Thymus (tissue), 11 donors: Measurements from ENCODE around the gene TREM1. TPM values are rescaled to one million over a fixed set of nuclear protein-coding genes. Genes with fewer than 3 reads are reported as not detected.
A peak's percentile ranks its signal among the peaks of the same experiment; 100 is the strongest.
"Not testable (repeated sequence)": the region's sequence is repeated elsewhere in the genome, so short reads cannot be mapped to it uniquely, and the experiment has no call there.

ENCODE experiments used
- DNase-seq, 9 donors: peaks; one replicate each; pipeline ENCODE4 v3.0.0-alpha.2; 2013; ENCODE audit warnings: low spot score in 9 of 9, low read depth in 6 of 9, missing footprints in 1 of 9
- H3K27ac ChIP-seq, 2 donors: one replicate each; pipeline ENCODE4 v1.5.1; 2013; ENCODE audit warnings: control low read depth in 1 of 2, low read depth in 1 of 2, low read length in 1 of 2, mild to moderate bottlenecking in 1 of 2, moderate library complexity in 1 of 2
- H3K27me3 ChIP-seq, 2 donors: one replicate each; pipeline ENCODE4 v1.5.1; 2013; ENCODE audit warnings: low read length in 1 of 2; ENCODE audit not compliant: control insufficient read depth in 2 of 2, insufficient read depth in 1 of 2
- H3K36me3 ChIP-seq, 2 donors: one replicate each; pipeline ENCODE4 v1.5.1; 2013; ENCODE audit warnings: low read length in 1 of 2, mild to moderate bottlenecking in 1 of 2, moderate library complexity in 1 of 2; ENCODE audit not compliant: control insufficient read depth in 2 of 2, insufficient read depth in 2 of 2
- H3K4me1 ChIP-seq, 2 donors: one replicate each; pipeline ENCODE4 v1.5.1; 2013; ENCODE audit warnings: low read length in 2 of 2; ENCODE audit not compliant: control insufficient read depth in 2 of 2, insufficient read depth in 2 of 2
- H3K4me3 ChIP-seq, 2 donors: one replicate each; pipeline ENCODE4 v1.5.1; 2013; ENCODE audit warnings: low read length in 2 of 2, control low read depth in 1 of 2, mild to moderate bottlenecking in 1 of 2
- H3K9me3 ChIP-seq, 2 donors: one replicate each; pipeline ENCODE4 v1.5.1; 2013; ENCODE audit warnings: low read length in 1 of 2, mild to moderate bottlenecking in 1 of 2; ENCODE audit not compliant: control insufficient read depth in 2 of 2, insufficient read depth in 1 of 2
- WGBS: extraction: QIAGEN DNeasy Blood & Tissue Kit; methylation state at CpG from one replicate; pipeline ENCODE4 v1.1.7; 2013; 5-methylcytosine and 5-hydroxymethylcytosine counted together
- polyA plus RNA-seq: library from polyadenylated mRNA; stranded (reverse); fragments of 200-250 nt; gene quantifications from one replicate; pipeline ENCODE4 v1.2.3, GENCODE V29; 2013
- total RNA-seq: library from RNA; stranded (reverse); fragments of 120-200 nt; gene quantifications from one replicate; pipeline ENCODE4 v1.2.4, GENCODE V29; 2013
- donor health status: healthy.

Gene TREM1
- total and polyA plus RNA-seq, 2 donors = 1.0 to 1.9 TPM

DNA sequence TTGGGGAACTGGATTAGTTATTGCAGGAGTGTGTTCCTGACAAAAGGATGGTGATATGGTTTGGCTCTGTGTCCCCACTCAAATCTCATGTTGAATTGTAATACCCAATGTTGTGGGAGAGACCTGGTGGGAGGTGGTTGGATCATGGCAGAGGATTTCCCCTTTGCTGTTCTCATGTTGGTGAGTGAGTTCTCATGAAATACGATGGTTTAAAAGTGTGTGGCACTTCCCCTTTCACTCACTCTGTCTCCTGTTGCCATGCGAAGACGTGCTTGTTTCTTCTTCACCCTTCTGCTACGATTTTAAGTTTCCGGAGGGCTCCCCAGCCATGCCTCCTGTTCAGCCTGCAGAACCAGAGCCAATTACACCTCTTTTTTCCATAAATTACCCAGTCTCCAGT lies 16.2 kb upstream of the TREM1 start:
- H3K4me3 ChIP-seq = no peak overlapping the region
- H3K27me3 ChIP-seq = peaks cover 2% of the 10 kb centered on the region in 2 donors
- no peak overlapping the region for H3K27ac ChIP-seq
- 40% methylated on average over 5 of the region's 5 CpGs for WGBS
- H3K36me3 ChIP-seq = no peaks in the 10 kb centered on the region
- no peak for DNase-seq
- H3K9me3 ChIP-seq = no peaks in the 10 kb centered on the region
- no peaks in the 10 kb centered on the region for H3K4me1 ChIP-seq

DNA sequence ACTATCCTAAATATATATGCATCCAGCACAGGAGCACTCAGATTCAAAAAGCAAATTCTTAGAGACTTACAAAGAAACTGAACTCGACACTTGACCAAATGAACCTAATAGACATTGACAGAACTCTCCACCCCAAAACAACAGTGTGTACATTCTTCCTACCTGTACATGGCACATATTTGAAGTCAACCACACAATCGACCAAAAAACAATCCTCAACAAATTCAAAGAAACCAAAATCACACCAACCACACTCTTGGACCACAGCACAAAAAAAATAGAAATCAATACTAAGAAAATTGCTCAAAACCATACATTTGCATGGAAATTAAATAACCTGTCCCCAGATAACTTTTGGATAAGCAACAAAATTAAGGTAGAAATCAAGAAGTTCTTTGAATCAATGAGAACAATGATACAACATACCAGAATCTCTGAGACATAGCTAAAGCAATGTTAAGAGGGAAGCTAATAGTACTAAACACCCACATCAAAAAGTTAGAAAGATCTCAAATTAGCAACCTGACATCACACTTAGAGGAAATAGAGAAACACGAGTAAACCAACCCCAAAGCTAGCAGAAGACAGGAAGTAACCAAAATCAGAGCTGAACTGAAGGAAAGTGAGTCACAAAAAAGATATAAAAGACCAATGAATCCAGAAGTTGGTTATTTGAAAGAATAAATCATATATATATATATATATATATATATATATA lies 12.5 kb upstream of the TREM1 start:
- Histone ChIP-seq H3K4me3 (no peak overlapping the region), H3K9me3 (no peaks in the 10 kb centered on the region), H3K27ac (peak overlapping the region in 1 of 2 donors; percentile 42), H3K36me3 (no peaks in the 10 kb centered on the region), H3K27me3 (peaks cover 2% of the 10 kb centered on the region in 2 donors), H3K4me1 (peaks cover 8 to 12% of the 10 kb centered on the region in 2 donors)
- peak in 5 of 9 donors; percentile 46 to 81 (median 57) for DNase-seq
- 44% methylated on average over 3 of the region's 3 CpGs for WGBS

DNA sequence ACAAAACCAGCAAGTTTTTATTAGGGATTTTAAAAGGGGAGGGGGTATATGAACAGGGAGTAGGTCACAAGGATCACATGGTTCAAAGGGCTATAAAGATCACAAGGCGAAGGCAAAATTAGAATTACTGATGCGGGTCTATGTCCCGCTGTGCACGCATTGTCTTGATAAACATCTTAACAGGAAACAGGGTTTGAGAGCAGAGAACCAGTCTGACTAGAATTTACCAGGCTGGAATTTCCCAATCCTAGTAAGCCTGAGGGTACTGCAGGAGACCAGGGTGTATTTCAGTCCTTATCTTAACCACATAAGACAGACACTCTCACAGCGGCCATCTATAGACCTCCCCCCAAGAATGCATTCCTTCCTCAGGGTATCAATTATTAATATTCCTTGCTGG lies 10.8 kb upstream of the TREM1 start:
- not testable (repeated sequence) for DNase-seq, H3K4me3 ChIP-seq, H3K27ac ChIP-seq, H3K36me3 ChIP-seq, H3K27me3 ChIP-seq, H3K9me3 ChIP-seq
- peaks cover 8 to 14% of the 10 kb centered on the region in 2 donors for H3K4me1 ChIP-seq
- 81% methylated on average over 5 of the region's 5 CpGs for WGBS

DNA sequence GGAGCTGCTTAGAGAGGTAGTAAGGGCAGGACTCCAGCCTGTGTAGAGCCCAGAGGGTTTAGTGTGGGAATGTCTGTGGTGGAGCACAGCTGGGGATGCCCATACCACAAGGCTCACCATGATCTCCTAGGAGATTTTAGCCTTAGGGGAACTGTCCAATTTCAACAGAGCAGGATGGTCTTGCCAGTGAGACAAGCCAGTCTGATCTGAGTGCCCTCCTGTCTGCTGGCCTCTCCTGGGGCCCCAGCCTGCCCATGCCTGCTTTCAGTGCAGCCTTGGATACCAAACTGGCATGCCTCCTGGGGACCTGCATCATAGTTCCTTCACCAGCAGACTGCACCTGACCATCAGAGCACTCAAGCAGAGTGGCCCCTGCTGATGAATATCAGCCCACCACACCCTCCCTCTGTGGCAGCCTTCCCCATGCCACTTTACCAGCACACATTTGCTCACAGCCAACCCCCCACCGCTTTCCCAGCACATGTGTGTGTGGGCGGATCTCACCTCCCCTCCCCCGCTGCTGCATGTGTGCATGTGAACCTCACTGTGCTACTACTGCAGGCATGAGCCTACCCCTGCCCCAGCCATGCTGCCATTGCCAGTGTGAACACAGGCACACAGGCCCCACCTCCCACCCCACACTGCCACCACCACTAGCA lies 7.9 kb upstream of the TREM1 start:
- no peaks in the 10 kb centered on the region for H3K27me3 ChIP-seq
- no peak overlapping the region for H3K4me3 ChIP-seq
- no peak overlapping the region for H3K27ac ChIP-seq
- WGBS = 90% methylated on average over 3 of the region's 3 CpGs
- peaks cover 8 to 14% of the 10 kb centered on the region in 2 donors for H3K4me1 ChIP-seq
- H3K36me3 ChIP-seq = no peaks in the 10 kb centered on the region
- no peaks in the 10 kb centered on the region for H3K9me3 ChIP-seq
- peak in 4 of 9 donors; percentile 32 to 62 (median 41) for DNase-seq

DNA sequence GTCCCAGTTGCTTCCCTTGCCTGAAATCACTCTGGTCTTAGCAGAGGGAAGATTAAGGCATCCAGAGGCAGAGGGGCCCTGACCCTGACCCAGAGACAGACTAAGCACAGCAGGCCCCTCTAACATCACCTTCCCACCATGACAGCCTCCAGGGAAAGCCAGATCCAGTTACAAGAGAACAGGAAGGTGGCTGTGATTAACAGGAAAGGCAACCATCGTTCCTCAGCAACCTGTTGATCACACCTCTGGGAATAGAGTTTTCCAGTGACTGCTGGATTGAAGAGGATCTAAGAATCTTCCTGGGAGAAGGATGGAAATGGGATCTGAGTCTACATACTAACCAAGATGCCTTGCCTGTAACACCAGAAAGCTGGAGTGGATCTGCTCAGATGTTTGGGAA lies 5.2 kb upstream of the TREM1 start:
- no peak for DNase-seq
- Histone ChIP-seq H3K4me3 (no peak overlapping the region), H3K27me3 (no peaks in the 10 kb centered on the region), H3K27ac (no peak overlapping the region), H3K9me3 (no peaks in the 10 kb centered on the region), H3K36me3 (no peaks in the 10 kb centered on the region), H3K4me1 (peaks cover 8 to 14% of the 10 kb centered on the region in 2 donors)
- WGBS = 88% methylated on average over 1 of the region's 1 CpG

DNA sequence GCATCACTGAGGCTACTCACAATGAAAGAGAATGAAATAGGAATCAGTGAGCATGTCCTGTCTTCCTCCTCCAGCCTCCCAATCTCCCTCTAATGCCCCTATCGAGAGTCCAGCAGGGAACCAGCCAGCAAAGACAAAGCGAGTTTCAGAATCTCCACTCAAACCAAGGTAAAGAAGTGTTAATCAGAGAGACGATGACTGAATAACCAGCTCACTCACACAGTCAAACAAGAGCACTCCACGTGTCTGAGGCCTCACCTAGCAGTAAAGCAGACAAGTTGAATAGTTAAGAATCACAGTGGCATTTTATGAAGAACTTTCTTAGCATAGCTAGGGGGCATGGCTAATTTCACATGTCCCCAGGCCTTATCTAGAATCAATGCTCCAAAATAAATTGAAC lies 3.3 kb upstream of the TREM1 start:
- no peaks in the 10 kb centered on the region for H3K9me3 ChIP-seq
- H3K27ac ChIP-seq = no peak overlapping the region
- H3K27me3 ChIP-seq = no peaks in the 10 kb centered on the region
- no peak for DNase-seq
- WGBS = 97% methylated on average over 4 of the region's 4 CpGs
- no peaks in the 10 kb centered on the region for H3K36me3 ChIP-seq
- peaks cover 5 to 11% of the 10 kb centered on the region in 2 donors for H3K4me1 ChIP-seq
- H3K4me3 ChIP-seq = no peak overlapping the region

DNA sequence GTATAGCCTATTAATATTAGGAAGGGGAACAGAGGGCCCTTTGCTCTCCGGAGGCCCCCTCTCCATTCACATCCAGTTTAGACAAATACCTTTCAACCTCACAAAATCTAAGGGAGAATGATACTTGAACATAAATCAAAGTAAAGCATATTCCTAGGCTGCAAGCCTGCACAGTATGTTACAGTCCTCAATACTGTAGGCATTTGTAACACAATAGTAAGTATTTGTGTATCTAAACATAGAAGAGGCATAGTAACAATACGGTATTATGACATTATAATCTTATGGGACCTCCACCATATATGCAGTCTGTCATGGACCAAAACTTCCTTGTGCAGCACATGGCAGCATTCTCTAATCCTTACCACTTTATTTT lies 2.3 kb upstream of the TREM1 start:
- Histone ChIP-seq H3K4me3 (no peak overlapping the region), H3K27ac (no peak overlapping the region), H3K9me3 (no peaks in the 10 kb centered on the region), H3K27me3 (no peaks in the 10 kb centered on the region), H3K4me1 (no peaks in the 10 kb centered on the region), H3K36me3 (no peaks in the 10 kb centered on the region)
- no peak for DNase-seq
- WGBS = 98% methylated on average over 2 of the region's 2 CpGs

DNA sequence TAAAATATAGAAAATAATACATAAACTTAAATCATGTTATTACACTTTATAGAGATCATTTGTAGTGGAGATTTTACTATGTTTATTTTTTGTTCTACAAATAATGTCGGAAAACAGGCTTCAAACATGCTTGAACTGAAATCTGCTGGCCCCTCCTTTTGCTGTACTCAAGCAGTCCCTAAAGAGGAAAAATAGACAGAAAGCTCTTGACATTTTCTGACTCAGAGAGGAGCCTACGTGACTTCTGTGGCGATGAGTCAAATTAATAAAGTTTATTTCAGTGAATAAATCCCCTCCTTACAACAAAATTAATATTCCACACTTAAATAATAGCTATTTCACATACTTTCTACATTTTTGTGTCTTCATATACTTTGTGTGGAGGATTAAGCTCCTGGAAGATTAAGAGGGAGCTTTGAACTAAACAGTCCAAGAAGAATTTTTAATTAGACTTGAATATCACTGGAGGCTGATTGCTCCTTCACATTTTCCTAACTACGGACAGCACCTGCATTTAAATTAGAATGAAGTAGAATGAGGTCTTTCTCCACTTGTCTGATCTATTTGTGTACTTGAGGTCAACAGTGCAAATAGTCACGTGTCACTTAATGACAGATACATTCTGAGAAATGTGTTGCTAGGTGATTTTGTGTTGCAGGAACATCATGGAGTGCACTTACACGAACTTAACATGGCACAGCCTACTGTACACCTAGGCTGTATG lies 1.7 kb upstream of the TREM1 start:
- no peak overlapping the region for H3K27ac ChIP-seq
- H3K9me3 ChIP-seq = no peaks in the 10 kb centered on the region
- no peaks in the 10 kb centered on the region for H3K36me3 ChIP-seq
- H3K27me3 ChIP-seq = no peaks in the 10 kb centered on the region
- no peak for DNase-seq
- WGBS = 92% methylated on average over 6 of the region's 6 CpGs
- H3K4me3 ChIP-seq = no peak overlapping the region
- no peaks in the 10 kb centered on the region for H3K4me1 ChIP-seq

DNA sequence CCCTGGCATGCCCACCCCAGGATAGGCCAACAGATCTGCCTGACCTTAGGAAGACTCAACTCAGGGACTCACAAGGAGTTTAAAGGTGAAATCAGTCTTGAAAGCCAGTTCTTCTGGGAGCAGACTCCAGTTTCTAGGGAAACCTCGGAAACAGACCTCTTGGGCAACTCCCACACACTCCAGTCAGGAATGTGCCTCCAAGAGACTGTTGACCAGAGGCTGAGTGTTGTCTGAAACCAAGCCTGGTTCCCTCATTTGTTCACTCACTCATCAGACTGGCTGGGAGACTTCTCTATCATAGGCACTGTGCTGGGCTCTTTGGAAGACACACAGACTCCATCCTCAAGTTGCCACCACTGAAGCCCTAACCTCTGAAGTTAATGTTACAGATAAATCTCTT lies 1.8 kb downstream of the TREM1 start:
- no peak for DNase-seq
- 94% methylated on average over 1 of the region's 1 CpG for WGBS
- no peaks in the 10 kb centered on the region for H3K9me3 ChIP-seq
- no peak overlapping the region for H3K27ac ChIP-seq
- H3K27me3 ChIP-seq = no peaks in the 10 kb centered on the region
- H3K4me3 ChIP-seq = no peak overlapping the region
- no peaks in the 10 kb centered on the region for H3K36me3 ChIP-seq
- no peaks in the 10 kb centered on the region for H3K4me1 ChIP-seq
